HCT116 (cell line): ENCODE data around the gene RGS4. TPM values are rescaled to one million over a fixed set of nuclear protein-coding genes. Genes with fewer than 3 reads are reported as not detected.

Experiments used
- ATAC-seq: fragments of 200-7000 bp; cut with Tn5 transposase; 2 replicates; pipeline ENCODE4 v1.9.1; 2020; ENCODE audit warnings: mild to moderate bottlenecking, moderate library complexity
- BruUV-seq: library from RNA; stranded (reverse); fragments of 400-500 nt; replicated peaks from 2 replicates; lab custom pipeline; 2021; lab: Mats Ljungman, UMichigan
- CTCF ChIA-PET: fragments of 300-600 bp; sonication (Branson Sonifier 250); formaldehyde crosslinking; loops from one replicate; lab custom pipeline; 2021; ENCODE audit warnings: antibody characterized with exemption; lab: Charles Lee
- POLR2A ChIA-PET: fragments of 300-600, 350-600 bp; sonication (Branson Sonifier 250); formaldehyde crosslinking; loops from one replicate; lab custom pipeline; 2021; ENCODE audit warnings: antibody characterized with exemption; lab: Charles Lee
- RAD21 ChIA-PET, 2 experiments: fragments of 300-600 bp; sonication (Branson Sonifier 250); formaldehyde crosslinking; loops; one replicate each; lab custom pipeline; 2023; ENCODE audit warnings: low total read pairs in 2 of 2; ENCODE audit not compliant: uncharacterized antibody in 2 of 2, unreplicated experiment in 2 of 2, low non-redundant PET in 1 of 2; lab: Charles Lee
- DNase-seq: peaks from one replicate; pipeline ENCODE4 v3.0.0-alpha.2; 2010; ENCODE audit warnings: low read depth, low spot score
- H2AFZ ChIP-seq: fragments of 200-600 bp; shearing (Covaris generic), sonication (generic); 2 replicates; pipeline ENCODE4 v1.6.1; 2017; ENCODE audit warnings: low read depth, mixed run types, mixed read lengths, antibody characterized with exemption, low read length; ENCODE audit not compliant: poor library complexity, severe bottlenecking
- H3K27ac ChIP-seq: 2 replicates; pipeline ENCODE4 v1.5.1; 2012; ENCODE audit warnings: low read depth, low read length
- H3K27me3 ChIP-seq: fragments of 200-600 bp; sonication (generic); 2 replicates; pipeline ENCODE4 v1.6.1; 2016; ENCODE audit warnings: mixed run types, low read length, mixed read lengths; ENCODE audit not compliant: insufficient read depth
- H3K36me3 ChIP-seq, 2 experiments: fragments of 200-500 bp in 1 of 2; fragments of 200-600 bp in 1 of 2; sonication (Bioruptor generic) in 1 of 2; sonication (generic) in 1 of 2; 2 replicates each; pipeline versions ENCODE4 v1.5.1 to v1.6.1; 2014 to 2016; ENCODE audit warnings: low read length in 2 of 2, inconsistent platforms in 1 of 2, mixed read lengths in 1 of 2, mixed run types in 1 of 2; ENCODE audit not compliant: insufficient read depth in 2 of 2, control insufficient read depth in 1 of 2
- H3K4me1 ChIP-seq, 2 experiments: fragments of 200-600 bp in 1 of 2; sonication (generic) in 1 of 2; 2 replicates each; pipeline versions ENCODE4 v1.5.1 to v1.6.1; 2012 to 2017; ENCODE audit warnings: low read length in 2 of 2, inconsistent platforms in 1 of 2, mild to moderate bottlenecking in 1 of 2, mixed read lengths in 1 of 2, mixed run types in 1 of 2, moderate library complexity in 1 of 2; ENCODE audit not compliant: insufficient read depth in 2 of 2, control insufficient read depth in 1 of 2
- H3K4me2 ChIP-seq: fragments of 200-600 bp; sonication (generic); 2 replicates; pipeline ENCODE4 v1.6.1; 2017; ENCODE audit warnings: mixed run types, low read length, mixed read lengths
- H3K4me3 ChIP-seq, 2 experiments: fragments of 200-600 bp in 1 of 2; sonication (generic) in 1 of 2; replicated peaks in 1 of 2; 2 replicates each; pipeline ENCODE4 v1.5.1; 2011 to 2016; ENCODE audit warnings: low read length in 2 of 2, control low read depth in 1 of 2, low read depth in 1 of 2, mild to moderate bottlenecking in 1 of 2, mixed read lengths in 1 of 2, mixed run types in 1 of 2
- H3K79me2 ChIP-seq: fragments of 200-600 bp; sonication (generic); 2 replicates; pipeline ENCODE4 v1.6.1; 2017; ENCODE audit warnings: mild to moderate bottlenecking, mixed run types, low read length, moderate library complexity, mixed read lengths; ENCODE audit not compliant: insufficient read depth
- H3K9ac ChIP-seq: fragments of 200-600 bp; sonication (generic); 2 replicates; pipeline ENCODE4 v1.6.1; 2016; ENCODE audit warnings: low read length, mixed read lengths
- H3K9me2 ChIP-seq: fragments of 200-600 bp; sonication (generic), shearing (Covaris generic); 2 replicates; pipeline ENCODE4 v1.6.1; 2017; ENCODE audit warnings: mixed run types, mild to moderate bottlenecking, moderate library complexity; ENCODE audit not compliant: insufficient read depth
- H3K9me3 ChIP-seq, 2 experiments: fragments of 200-500 bp in 1 of 2; fragments of 200-600 bp in 1 of 2; sonication (Bioruptor generic) in 1 of 2; sonication (generic) in 1 of 2; 2 replicates each; pipeline ENCODE4 v1.6.1; 2014 to 2017; ENCODE audit warnings: low read length in 2 of 2, mixed read lengths in 2 of 2, inconsistent platforms in 1 of 2, low read depth in 1 of 2, mild to moderate bottlenecking in 1 of 2, mixed run types in 1 of 2, moderate library complexity in 1 of 2; ENCODE audit not compliant: control insufficient read depth in 1 of 2, insufficient read depth in 1 of 2
- H4K20me1 ChIP-seq: fragments of 200-600 bp; sonication (generic), shearing (Covaris generic); 2 replicates; pipeline ENCODE4 v1.6.1; 2017; ENCODE audit warnings: mixed run types, mild to moderate bottlenecking, moderate library complexity; ENCODE audit not compliant: insufficient read depth
- CEBPB ChIP-seq: IDR thresholded peaks from 2 replicates; pipeline ENCODE4 v1.6.1; 2012; ENCODE audit warnings: low read depth
- FOSL1 ChIP-seq: IDR thresholded peaks from 2 replicates; pipeline ENCODE4 v1.6.1; 2012; ENCODE audit warnings: low read depth
- JUND ChIP-seq: IDR thresholded peaks from 2 replicates; pipeline ENCODE4 v1.6.1; 2012
- SIN3A ChIP-seq: IDR thresholded peaks from 2 replicates; pipeline ENCODE4 v1.6.1; 2012; ENCODE audit warnings: low read depth
- SRF ChIP-seq: IDR thresholded peaks from 2 replicates; pipeline ENCODE4 v1.6.1; 2012; ENCODE audit warnings: low read depth
- YY1 ChIP-seq: IDR thresholded peaks from 2 replicates; pipeline ENCODE4 v1.6.1; 2011; ENCODE audit warnings: low read length, low read depth, moderate library complexity, mild to moderate bottlenecking; ENCODE audit not compliant: insufficient replicate concordance; ENCODE audit errors: extremely low read depth
- ZFX ChIP-seq: fragments of 450-650 bp; IDR thresholded peaks from 2 replicates; pipeline ENCODE4 v1.6.1; 2017
- intact Hi-C: fragments of 100-400 bp; cut with micrococcal nuclease; formaldehyde crosslinking; loops from 2 replicates; pipeline ENCODE4 v1.10.0; 2022
- total RNA-seq: library from RNA; stranded (reverse); gene quantifications from one replicate; pipeline ENCODE4 v1.2.1, GENCODE V29; 2021; ENCODE audit not compliant: unreplicated experiment
- TF ChIP-seq, protein P1 (sequence below), 3 experiments: fragments of 200-600 bp in 1 of 3; sonication (generic) in 1 of 3; IDR thresholded peaks in 2 of 3; conservative IDR thresholded peaks in 1 of 3; 2 replicates each; pipeline ENCODE4 v1.5.1; 2012 to 2017; ENCODE audit warnings: low read depth in 2 of 3, low read length in 2 of 3, antibody characterized with exemption in 1 of 3, borderline replicate concordance in 1 of 3, control low read depth in 1 of 3, mild to moderate bottlenecking in 1 of 3, mixed read lengths in 1 of 3, mixed run types in 1 of 3, moderate library complexity in 1 of 3; ENCODE audit not compliant: insufficient read depth in 1 of 3
- TF ChIP-seq, protein P2 (sequence below): IDR thresholded peaks from 2 replicates; pipeline ENCODE4 v1.6.1; 2012

Gene RGS4
- total RNA-seq, 1 experiment from 2014 or later: not detected

DNA sequence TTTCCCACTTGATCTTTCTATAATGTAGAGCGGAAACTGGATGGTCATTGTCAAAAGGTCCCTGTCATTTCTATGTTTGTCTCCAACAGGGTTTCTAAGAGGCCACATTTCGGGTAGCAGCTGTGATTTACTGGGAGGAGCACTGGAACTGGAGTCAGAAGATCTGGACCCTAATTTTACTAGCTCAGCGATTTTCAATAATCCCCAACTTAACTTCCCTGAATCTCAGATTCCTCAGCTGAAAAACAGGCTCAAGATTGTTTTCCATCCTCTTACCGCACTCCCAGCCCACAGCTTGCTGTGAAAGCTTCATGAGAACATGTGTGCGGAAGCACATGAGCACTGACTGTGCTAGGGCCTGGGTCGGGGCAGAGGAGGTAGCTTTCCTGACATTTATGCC, 19.9 kb upstream of the RGS4 start:
- Histone ChIP-seq H4K20me1 (no peaks in the 10 kb centered on the region), H3K4me2 (no peak overlapping the region), H3K27ac (no peak overlapping the region), H3K27me3 (no peaks in the 10 kb centered on the region), H3K9me2 (no peaks in the 10 kb centered on the region; the same call in 1 of the 2 replicates), H3K9me3 (no peaks in the 10 kb centered on the region), H3K9ac (no peak overlapping the region), H3K79me2 (no peaks in the 10 kb centered on the region), H3K4me1 (no peaks in the 10 kb centered on the region), H3K4me3 (no peak overlapping the region), H3K36me3 (no peaks in the 10 kb centered on the region), H2AFZ (no peak overlapping the region)
- ATAC-seq (no peak), DNase-seq (no peak)
- intact Hi-C loops: no loop called here
- ChIA-PET POLR2A (no interaction called here), RAD21 (no interaction called here), CTCF (no interaction called here)
- TF ChIP-seq, protein P1, sequence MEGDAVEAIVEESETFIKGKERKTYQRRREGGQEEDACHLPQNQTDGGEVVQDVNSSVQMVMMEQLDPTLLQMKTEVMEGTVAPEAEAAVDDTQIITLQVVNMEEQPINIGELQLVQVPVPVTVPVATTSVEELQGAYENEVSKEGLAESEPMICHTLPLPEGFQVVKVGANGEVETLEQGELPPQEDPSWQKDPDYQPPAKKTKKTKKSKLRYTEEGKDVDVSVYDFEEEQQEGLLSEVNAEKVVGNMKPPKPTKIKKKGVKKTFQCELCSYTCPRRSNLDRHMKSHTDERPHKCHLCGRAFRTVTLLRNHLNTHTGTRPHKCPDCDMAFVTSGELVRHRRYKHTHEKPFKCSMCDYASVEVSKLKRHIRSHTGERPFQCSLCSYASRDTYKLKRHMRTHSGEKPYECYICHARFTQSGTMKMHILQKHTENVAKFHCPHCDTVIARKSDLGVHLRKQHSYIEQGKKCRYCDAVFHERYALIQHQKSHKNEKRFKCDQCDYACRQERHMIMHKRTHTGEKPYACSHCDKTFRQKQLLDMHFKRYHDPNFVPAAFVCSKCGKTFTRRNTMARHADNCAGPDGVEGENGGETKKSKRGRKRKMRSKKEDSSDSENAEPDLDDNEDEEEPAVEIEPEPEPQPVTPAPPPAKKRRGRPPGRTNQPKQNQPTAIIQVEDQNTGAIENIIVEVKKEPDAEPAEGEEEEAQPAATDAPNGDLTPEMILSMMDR (IDR thresholded peaks at IDR 0.05 in 2 of 3, conservative IDR thresholded peaks at IDR 0.05 in 1 of 3; ENCODE audit: borderline replicate concordance in 1 of 3, insufficient read depth in 1 of 3, low read depth in 2 of 3, low read length in 2 of 3): no peak
- TF ChIP-seq ZFX (no peak), JUND (no peak), SRF (no peak), CEBPB (no peak), FOSL1 (no peak), SIN3A (no peak)
- TF ChIP-seq, protein P2, sequence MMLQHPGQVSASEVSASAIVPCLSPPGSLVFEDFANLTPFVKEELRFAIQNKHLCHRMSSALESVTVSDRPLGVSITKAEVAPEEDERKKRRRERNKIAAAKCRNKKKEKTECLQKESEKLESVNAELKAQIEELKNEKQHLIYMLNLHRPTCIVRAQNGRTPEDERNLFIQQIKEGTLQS: no peak
- BruUV-seq: no TSS peak

DNA sequence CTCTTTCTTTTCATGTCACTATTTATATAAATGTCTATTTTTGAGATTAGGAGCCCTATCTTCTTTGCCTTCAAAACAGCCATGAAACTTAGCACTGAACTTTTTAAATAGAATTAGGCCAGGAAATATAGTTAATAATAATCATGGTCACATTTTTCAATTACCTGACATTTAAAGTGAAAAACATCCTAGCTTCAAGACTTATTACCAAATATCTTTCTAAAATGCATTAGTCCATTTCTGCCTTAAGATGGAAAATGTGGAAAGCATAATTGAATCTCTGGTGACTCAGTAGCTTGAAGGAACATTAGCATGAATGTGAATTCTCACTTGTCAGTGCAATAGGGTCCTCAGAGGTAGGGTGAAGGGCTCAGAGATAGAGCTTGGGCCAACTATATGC, 18.7 kb upstream of the RGS4 start:
- Histone ChIP-seq H3K4me3 (no peak overlapping the region), H4K20me1 (no peaks in the 10 kb centered on the region), H3K9ac (no peak overlapping the region), H3K27ac (no peak overlapping the region)
- no TSS peak for BruUV-seq
- no peak for DNase-seq
- POLR2A ChIA-PET: no interaction called here
- no peak for TF ChIP-seq YY1
- TF ChIP-seq, protein P2: no peak
- TF ChIP-seq, all 23 proteins: peak for 0
- Histone ChIP-seq H3K79me2 (no peaks in the 10 kb centered on the region), H3K27me3 (no peaks in the 10 kb centered on the region), H3K4me2 (no peak overlapping the region), H3K4me1 (no peaks in the 10 kb centered on the region), H3K9me2 (no peaks in the 10 kb centered on the region), H3K9me3 (no peaks in the 10 kb centered on the region), H2AFZ (no peak overlapping the region), H3K36me3 (no peaks in the 10 kb centered on the region)
- no peak for ATAC-seq
- CTCF ChIA-PET: no interaction called here
- RAD21 ChIA-PET: no interaction called here
- intact Hi-C loops: no loop called here
